GDM1 (cell line): ENCODE results near the gene PPP2R2C.

Experiments used
- DNase-seq: peaks from one replicate; lab custom pipeline; 2025; lab: John Stamatoyannopoulos, UW

PPP2R2C gene

DNA sequence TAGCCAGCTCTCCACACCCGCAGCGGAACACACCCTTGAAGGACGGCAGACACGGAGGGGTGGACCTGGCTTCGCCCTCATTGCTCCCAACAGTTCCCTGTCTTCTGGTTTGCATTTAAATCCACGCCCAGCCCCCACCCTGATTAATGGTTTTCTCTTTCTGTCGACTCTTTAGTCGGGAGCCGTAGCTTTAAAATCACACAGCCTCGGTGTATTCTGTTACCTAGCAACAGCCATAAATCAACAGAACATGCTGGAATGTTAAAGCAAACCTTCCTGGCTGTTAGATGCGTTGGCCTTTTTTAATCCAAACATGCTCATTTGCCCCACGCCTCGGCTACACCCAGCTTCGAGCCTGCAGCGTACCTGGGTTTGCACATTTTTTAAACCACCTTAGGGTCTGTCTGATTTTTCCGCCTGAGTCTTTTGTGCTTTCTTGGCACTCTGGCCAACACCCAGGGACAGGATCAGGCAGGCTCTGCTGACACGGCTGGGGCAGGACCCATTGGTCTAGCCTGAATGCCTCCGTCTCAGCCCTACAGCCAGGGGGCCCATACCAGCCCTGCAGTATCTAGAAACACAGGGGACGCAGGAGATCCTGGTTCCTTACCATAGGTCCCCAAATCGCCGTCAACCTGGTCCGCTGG, 21.4 kb upstream of the PPP2R2C start:
- DNase-seq, result no peak

DNA sequence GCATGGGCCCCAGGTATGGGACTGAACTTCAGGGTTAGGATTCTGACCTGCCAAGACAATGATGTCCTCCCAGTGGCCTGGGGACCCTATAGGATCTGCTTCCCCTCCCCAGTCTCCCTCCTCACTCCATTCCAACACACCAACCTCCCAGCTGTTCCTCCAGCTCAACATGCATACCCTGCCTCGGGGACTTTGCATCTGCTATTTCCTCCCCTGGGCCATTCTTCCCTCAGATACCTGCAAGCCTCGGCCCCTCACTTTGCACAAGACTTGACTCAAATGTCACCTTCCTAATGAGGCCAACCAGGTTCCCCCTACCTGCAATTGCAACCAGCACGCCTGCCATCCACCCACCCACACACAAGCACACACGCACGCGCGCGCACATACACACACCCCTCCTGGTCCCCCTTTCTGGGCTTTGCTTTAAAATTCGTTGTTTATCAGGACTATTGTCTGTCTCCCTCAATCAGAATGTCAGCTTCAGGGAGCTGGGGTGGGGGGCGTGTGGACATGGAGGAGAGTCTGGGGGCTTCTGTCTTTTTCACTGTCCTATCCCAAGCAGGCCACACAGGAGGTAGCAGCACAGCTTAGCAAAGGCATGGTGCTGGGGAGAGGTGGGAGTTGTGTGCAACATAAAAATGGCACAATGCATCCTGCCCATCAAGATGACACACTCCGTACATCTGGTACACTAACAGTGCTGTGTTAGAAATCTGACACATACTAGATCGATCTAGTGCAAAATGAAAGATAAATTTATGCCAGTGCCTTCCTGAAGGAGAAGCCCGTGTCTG, 20.6 kb upstream of the PPP2R2C start:
- DNase-seq, result no peak

DNA sequence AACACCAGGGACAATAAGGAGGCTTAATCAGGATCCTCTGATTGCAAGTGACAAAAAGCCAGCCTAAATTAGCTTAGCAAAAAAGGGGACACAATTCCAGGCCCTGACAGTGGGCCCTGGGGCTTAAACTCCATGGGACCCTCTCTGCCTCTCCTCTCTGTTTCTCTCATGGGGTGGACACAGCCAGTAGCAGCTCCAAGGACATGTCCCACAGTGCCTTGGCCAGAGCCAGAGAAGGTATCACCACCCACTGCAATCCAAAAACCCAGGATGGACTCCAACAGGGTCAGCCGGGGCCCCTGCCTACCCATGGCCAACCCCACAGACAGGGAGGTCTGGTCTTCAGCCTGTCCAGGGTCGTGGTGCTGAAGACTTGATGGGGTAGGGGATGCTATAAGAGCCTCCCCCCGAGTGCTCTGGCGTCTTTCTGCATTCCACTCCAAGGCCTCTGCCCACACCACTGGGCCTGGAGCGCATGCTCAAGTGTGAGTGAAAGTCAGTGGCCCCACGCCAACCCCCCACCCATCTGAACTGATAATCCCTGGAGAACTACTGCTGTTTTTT, 19.7 kb upstream of the PPP2R2C start:
- no peak for DNase-seq

DNA sequence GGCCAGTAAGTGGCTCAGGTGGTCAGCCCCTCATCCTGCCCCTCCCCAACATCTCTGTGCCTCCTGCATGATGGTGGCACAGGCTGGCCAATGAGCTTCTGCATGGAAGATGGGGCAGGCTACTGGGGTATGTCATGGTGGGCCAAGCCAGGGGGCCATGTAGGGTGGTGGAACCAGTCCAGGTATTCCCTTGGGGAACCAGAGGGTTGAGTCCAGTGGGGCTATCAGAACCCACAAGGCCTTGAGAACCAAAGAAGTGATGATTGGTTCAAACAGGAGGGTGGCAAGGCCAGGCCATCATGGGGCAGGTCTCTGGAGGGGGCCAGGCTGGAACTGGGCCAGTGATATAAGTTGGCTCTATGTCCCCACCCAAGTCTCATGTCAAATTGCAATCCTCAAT, 18.8 kb upstream of the PPP2R2C start:
- DNase-seq, result no peak

DNA sequence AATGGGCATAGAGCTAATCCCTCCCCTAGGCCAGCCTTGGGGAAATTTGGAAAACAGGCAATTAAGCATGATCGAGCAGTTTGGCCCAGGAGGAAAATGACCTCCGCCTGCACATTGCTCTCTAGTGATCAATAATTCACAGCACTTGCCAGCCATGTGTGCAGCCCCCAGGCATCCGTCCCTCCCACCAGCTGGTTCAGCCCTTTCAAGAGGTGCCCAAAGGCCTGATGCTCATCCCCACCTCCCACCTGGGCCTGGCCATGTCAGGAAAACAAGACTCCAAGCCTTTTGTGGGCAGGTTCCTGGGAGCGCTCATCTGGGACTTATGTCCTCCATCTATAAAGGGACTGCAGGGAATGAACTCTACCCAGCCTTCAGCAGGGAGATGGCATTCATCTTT, 17.5 kb upstream of the PPP2R2C start:
- DNase-seq, result no peak

GRCh38 chr4:6487466-6487865, 15.1 kb upstream of the PPP2R2C start:
- no peak for DNase-seq

GRCh38 chr4:6480534-6481088, 8.2 kb upstream of the PPP2R2C start:
- no peak for DNase-seq

GRCh38 chr4:6478546-6479220, 6.3 kb upstream of the PPP2R2C start:
- no peak for DNase-seq

- DNase-seq, result no peak
Observed at GRCh38 chr4:6476893-6477292, 4.5 kb upstream of the PPP2R2C start.

DNA sequence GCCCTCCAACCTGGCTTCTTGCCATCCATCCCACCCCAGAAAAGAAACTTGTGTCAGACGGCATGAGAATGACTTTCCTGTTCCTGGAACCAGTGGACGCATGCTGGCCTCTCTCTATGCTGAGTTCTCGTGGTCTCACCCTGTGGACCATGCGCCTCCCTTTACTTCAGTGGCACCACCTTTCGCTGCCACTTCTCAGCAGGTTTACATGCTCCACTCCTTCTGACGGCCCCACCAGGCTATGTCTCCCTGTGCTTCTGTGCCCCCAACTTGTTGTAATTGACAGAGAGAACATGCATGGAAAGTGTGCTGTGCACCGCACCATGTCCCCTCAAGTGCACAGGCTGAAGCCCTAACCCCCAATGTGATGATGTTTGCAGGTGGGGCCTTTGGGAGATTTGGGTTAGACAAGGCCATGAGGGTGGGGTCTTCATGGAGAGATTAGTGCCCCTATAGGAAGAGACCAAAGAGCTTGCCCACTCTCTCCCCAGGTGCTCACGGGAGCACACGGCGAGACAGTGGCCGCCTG, 3.1 kb upstream of the PPP2R2C start:
- no peak for DNase-seq

GRCh38 chr4:6474705-6475457, 2.5 kb upstream of the PPP2R2C start:
- DNase-seq, result no peak

- no peak for DNase-seq
Observed at GRCh38 chr4:6474053-6474568, 1.7 kb upstream of the PPP2R2C start.

DNA sequence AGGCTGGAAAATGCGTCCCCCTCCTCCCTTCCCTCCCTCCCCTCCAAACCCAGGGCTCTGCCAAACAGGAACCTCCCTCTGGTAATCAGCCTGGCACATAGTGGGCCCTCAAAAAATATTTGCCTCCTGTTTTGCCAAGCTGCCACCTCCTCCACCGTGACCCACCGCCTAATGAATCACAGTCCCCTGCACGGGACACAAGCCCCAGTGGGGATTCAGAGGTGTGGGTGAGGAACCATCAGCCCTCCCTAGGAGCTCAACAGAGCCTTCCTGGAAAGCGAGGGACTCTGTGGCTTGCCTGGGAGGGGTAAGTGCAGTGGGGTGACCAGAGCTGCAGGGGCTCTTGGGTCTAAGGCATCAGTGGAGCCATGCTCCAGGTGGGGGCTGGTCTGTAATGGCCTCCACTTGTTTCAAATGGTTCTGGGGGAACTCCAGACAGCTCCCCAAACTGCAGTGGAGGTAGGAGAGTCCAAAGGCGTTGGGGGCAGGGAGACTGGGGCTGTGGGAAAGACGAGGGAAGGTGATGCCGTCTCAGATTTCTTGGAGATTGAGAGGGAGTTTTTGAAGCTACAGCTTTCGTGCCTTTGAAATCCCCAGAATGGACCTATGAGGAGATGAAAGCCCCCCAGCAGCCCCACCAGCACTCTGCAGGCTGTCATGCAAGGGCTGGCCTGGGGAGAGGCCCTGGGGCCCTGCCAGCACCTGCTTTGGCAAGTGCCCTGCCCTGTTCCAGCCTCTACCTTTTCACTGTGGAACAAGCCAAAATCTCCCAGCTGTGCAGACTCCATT, 1.0 kb upstream of the PPP2R2C start:
- DNase-seq, result no peak

DNA sequence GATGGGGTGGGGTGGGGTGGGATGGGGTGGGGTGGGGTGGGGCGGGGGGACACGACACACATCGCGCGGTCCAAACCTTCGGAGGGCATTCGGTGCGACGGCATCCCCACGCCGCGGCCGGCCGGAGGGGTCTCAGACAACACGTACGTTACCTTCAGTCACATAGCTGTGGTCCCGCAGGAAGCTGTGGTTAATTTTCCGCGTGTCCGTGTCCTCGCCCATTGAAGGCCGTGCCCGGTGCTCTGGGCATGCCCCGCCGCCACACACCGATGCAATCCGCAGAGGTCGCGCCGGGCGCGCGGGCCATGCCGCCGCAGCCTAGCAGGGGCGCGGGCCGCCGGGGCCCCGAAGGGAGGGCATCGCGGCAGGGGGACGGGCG, 417 bp downstream of the PPP2R2C start:
- no peak for DNase-seq

DNA sequence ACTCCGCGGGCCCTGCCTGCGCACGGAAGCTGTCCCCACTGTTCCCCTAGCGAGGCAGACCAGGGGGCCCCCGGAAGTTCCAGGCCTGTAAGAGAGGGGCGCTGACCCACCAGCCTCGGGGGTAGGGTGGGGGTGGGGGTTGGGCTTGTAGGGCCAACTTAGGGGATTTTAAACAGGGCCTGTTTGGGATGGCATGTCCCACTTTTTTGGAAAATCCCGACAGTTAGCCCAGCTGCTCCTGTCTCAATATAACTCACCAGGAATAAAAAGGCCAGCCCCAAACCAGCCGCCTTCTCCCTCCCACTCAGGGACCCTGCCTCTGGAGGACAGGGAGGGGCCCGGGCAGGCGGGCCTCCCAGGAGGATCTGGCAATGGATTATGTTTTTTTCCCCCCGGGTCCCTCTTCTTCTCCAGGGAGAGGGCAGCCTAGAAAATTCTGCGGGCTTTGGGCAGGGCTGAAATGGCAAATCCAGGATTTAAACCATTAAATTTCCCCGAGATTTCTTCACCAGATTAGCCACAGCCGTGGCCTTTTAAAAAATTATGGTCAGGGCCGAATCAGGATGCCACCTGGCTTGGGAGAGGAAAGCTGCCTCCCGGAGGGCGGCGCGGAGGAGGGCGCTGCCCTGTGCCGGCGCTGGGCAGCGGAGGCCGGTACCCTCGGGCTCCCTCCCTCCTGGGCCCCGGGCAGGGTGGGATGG, 957 bp downstream of the PPP2R2C start:
- no peak for DNase-seq

DNA sequence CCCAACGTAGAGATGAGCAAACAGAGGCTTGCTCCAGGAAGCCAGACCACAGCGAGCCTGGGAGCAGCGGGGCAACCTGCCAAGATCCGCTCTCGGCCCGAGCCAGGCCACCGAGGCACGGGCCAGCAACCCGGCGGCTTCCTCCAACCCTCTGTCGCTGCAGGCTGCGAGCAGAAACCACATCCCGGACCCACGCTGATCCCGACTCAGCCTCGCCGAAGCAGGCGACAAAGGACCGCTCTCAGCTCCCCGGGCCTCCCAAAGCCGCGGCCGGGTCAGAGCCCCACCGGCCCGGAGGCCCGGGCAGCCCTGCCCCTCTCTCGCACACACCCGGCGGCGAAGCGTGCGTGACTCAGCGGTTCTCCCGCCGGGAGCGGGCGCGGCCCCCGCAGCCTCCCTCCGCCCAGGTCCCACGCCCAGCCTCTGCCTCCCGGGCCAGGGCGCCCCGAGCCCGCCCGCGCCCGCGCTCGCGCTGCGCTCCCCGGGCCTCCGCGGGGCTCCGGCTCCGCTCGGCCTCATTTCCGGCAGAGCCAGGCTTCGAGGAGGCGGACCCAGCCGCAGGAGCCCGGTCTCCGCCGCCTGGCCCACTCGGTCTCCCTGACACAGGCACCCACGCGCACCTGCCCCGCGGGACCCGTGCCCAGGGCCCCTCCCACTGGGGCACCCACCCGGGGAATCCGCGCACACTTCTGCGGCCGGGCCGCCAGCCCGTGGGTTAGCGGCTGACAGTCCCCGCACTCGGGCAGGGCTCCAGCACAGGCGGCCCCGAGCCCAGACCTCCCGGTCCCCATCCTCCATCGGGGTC, 1.7 kb downstream of the PPP2R2C start:
- DNase-seq, result no peak

DNA sequence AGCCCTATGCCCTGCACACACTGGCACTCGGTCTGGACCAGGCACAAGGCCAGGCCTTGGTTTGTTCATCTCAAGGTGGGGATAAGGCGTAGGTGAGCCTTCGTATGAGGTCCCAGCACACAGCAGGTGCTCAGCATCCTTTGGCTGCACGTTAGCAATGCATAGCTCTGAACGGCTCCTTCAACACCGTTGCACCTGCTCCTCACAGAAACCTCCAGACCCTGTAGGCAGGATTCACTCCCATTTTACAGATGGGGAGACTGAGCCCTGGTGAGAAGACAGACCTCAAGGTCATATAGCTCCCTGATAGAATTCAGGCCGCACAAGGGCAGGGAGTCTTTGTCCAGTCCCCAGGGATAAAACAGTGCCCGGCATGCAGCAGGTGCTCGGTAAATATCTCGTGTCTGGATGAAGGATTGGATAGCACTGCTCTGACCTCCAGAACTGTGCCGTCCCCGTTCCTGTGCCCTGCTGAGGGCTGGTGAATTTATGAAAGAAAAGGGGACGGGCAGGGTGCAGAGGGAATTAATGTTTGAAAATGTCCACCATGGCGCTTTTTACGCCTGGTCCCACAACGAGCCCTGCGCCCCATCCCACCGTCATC, 2.4 kb downstream of the PPP2R2C start:
- no peak for DNase-seq

GRCh38 chr4:6469144-6469543, 3.3 kb downstream of the PPP2R2C start:
- DNase-seq, result no peak

- no peak for DNase-seq
Observed at GRCh38 chr4:6468376-6468775, 4.0 kb downstream of the PPP2R2C start.
